HG02763 (cell line): ENCODE data around the gene HHAT.
"Not testable (repeated sequence)": the region's sequence is repeated elsewhere in the genome, so short reads cannot be mapped to it uniquely, and the experiment has no call there.

Source experiments
- ATAC-seq: cut with Tn5 transposase; IDR thresholded peaks from one replicate; pipeline ENCODE4 v1.9.1; 2021; ENCODE audit warnings: mild to moderate bottlenecking, moderate library complexity; ENCODE audit not compliant: unreplicated experiment

HHAT gene

GRCh38 chr1:210354305-210354704 lies 25.6 kb downstream of the HHAT start:
- not testable (repeated sequence) for ATAC-seq

- ATAC-seq: no peak
These were observed 29.9 kb downstream of the HHAT start for GRCh38 chr1:210358626-210359025.

- no peak for ATAC-seq
These were observed 30.6 kb downstream of the HHAT start for GRCh38 chr1:210359255-210359654.

GRCh38 chr1:210360852-210361477 lies 32.3 kb downstream of the HHAT start:
- no peak for ATAC-seq

GRCh38 chr1:210361665-210362064 lies 33.0 kb downstream of the HHAT start:
- no peak for ATAC-seq

DNA sequence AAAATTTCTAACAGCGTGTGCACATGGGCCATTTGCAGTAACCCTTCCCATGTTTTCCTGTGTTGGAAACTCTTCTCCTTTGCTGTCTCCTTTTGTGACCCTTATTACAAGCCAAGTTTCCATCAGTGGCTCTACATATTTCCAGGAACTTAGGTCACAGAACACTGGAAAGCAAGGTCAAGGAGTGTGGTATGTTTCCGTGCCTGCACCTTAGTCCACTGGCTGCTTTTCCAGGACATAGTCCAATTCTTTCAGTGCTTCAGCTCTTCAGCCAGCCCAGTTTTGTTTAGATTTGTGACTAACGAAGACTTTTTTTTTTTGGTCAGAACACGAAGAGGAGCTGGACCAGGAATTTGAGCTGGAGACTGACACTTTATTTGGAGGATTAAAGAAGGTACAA lies 33.8 kb downstream of the HHAT start:
- no peak for ATAC-seq

GRCh38 chr1:210363119-210363518 lies 34.4 kb downstream of the HHAT start:
- no peak for ATAC-seq

GRCh38 chr1:210364479-210364878 lies 35.8 kb downstream of the HHAT start:
- ATAC-seq: no peak

- no peak for ATAC-seq
These were observed 38.1 kb downstream of the HHAT start for GRCh38 chr1:210366767-210367166.

DNA sequence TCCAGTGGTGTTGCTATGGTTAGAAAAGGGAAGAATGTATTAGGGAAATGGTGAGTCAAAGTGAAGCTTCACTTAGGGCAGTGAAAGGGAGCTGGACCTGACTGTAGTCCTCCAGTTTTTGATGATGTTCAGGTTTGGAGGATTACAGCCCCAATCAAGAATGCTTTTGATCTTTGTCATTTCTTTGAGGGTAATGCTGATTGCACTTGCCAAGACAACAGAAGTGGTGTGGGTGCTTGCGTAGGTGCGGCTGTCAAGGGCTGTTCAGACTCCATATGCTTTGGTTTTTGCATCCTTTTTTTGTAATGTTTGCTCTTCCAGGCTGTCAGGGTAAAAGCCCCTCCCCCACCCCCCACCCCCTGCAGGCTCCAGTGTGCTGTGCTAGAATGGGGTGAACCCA lies 38.9 kb downstream of the HHAT start:
- no peak for ATAC-seq

- no peak for ATAC-seq
These were observed 40.7 kb downstream of the HHAT start for GRCh38 chr1:210369425-210369824.

GRCh38 chr1:210371916-210372315 lies 43.2 kb downstream of the HHAT start:
- ATAC-seq: no peak

- no peak for ATAC-seq
These were observed 43.8 kb downstream of the HHAT start for GRCh38 chr1:210372491-210372890.

GRCh38 chr1:210372931-210373627 lies 44.4 kb downstream of the HHAT start:
- no peak for ATAC-seq

- no peak for ATAC-seq
These were observed 44.9 kb downstream of the HHAT start for GRCh38 chr1:210373628-210373877.

DNA sequence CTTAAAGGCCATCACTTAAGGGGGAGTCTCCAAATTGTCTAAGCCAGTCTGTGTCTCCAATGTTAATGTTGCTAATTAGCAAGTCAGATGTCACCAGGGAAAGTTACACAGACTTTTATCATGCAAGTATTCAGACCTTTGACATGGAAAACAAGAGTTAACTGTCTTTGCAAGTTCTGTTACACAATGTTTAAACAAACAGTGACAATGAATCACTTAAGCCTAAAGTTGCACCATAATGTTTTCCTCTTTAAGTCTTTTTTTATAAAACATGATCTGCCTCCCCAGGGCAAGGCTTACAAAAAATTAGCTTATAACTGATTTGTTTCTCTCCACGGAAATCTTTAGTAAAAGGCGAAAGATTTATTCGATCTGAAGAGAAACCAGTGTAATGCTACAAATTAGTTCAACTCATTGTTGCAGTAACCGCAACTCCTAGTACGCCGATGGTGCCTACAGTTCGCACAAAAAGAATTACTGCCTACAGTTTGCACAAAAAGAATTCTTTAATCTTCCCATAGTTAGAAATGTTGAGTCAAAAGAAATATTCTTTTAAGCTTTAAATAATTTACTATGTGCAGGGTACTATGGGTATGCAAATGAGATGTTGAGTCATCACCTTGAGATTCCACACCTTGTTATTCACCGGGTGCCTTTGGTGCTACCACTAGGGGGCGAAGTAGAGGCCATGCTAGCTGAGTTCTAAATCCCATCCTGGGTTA lies 45.3 kb downstream of the HHAT start:
- ATAC-seq: peak; percentile 62

DNA sequence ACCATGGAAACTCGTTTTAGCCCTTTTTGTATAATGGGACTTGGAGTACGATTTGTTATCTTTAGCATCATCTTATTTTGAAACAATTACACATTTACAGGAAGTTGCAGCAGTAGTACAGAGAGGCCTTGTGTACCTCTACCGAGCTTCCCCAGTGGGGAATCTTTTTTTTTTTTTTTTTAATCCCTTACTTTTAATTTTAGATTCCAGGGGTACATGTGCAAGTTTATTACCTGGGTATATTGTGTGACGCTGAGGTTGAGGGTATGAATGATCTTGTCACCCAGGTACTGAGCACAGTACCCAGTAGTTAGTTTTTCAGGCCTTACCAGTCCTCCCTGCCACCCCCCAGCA lies 45.9 kb downstream of the HHAT start:
- ATAC-seq: no peak

DNA sequence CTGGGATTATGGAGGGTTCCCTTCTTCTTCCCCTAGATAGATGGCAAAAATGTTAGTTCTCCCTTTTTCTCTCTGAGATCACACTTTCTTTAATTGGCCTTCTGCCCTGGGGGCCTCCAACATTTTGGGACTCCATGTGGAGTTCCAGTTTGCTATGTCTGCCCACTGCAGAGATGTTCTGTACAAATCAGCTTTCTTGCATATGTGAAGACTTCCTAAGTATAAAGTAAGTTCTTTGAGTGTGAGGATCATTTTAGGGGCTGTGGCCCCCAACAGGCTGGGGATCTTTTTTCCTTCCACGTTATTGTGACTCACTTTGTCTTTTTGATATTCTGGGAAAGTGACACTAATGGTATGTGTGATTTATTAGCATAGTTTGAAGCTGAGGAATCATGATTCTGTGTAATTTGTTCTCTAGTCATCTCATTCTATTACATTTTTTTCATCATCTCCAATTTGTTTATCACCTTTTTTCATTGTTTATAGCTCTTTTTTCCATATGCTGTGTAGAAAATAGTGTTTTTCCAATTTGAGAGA lies 48.2 kb downstream of the HHAT start:
- ATAC-seq: no peak

DNA sequence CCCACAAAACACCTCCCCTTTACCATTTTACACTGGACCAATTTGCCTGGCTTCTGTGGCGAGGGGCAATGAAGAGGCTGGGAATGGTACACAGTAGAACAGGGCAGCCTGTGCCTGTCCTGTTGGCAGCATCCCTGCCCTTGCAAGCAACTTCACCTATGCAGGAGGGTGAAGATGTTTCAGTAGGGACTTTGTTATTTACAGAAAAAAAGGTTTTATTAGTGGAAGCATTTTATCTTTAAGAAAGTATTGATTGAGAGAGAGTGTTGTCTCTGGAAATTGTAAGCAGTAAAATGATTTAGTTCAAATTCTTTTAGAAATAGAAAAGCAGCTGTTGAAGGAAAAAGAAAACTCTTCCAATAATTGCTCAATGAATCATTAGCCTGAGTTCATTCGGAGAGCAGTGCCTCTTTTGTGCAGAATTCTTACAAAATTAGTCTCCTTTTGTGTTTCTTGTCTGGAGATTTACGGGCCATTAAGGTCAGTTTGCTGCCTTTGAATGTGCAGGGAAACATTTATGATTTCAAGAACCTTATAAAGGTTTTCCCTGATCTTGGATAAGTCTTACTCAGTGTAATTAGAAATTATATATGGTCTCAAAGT lies 49.1 kb downstream of the HHAT start:
- ATAC-seq: no peak

DNA sequence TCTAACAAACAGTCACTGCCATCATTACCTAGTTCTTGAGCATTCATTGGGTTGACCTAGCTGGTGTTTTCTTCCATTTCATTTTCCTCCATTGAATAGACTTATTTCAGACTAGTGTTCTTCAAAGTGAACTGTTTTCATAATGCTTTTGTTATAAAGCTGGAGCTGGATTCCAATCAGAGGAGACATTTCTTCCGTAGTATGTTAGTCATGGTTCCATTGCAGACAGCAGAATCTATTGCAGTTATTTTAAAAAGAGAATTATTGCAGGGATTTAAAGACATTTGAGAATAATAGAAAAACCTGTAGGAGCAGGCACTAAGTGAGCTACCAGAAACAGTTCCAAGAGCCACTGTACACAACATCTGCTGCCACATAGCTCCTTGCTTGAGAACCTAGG lies 50.0 kb downstream of the HHAT start:
- ATAC-seq: no peak

- ATAC-seq: no peak
These were observed 53.2 kb downstream of the HHAT start for GRCh38 chr1:210381934-210382333.

GRCh38 chr1:210384625-210385024 lies 55.9 kb downstream of the HHAT start:
- no peak for ATAC-seq
